Naive B cell (primary cell): Measurements from ENCODE around the gene TMEM208. TPM values are rescaled to one million over a fixed set of nuclear protein-coding genes. Genes with fewer than 3 reads are reported as not detected.

Source experiments
- ATAC-seq, 2 donors: fragments of 150-1000 bp; cut with Tn5 transposase; 2 replicates each; pipeline ENCODE4 v1.10.0; 2021; ENCODE audit warnings: low read depth in 2 of 2, mild to moderate bottlenecking in 2 of 2, moderate library complexity in 2 of 2
- DNase-seq: peaks from one replicate; pipeline ENCODE4 v3.0.0; 2022
- H3K27ac Mint-ChIP-seq, 6 donors: one replicate each; pipeline ENCODE4 v1.8.0; 2020 to 2022; ENCODE audit warnings: mild to moderate bottlenecking in 6 of 6, mixed read lengths in 6 of 6, moderate library complexity in 5 of 6, inconsistent platforms in 2 of 6
- H3K27me3 Mint-ChIP-seq, 3 donors: one replicate each; pipeline ENCODE4 v1.8.0; 2021 to 2022; ENCODE audit warnings: mixed read lengths in 3 of 3, mild to moderate bottlenecking in 1 of 3
- H3K36me3 Mint-ChIP-seq, 2 donors: one replicate each; pipeline ENCODE4 v1.8.0; 2020 to 2022; ENCODE audit warnings: mixed read lengths in 2 of 2, inconsistent platforms in 1 of 2, mild to moderate bottlenecking in 1 of 2
- H3K4me1 Mint-ChIP-seq, 3 donors: one replicate each; pipeline ENCODE4 v1.8.0; 2020 to 2022; ENCODE audit warnings: mixed read lengths in 3 of 3, inconsistent platforms in 1 of 3, mild to moderate bottlenecking in 1 of 3, moderate library complexity in 1 of 3
- H3K4me3 Mint-ChIP-seq, 8 donors: one replicate each; pipeline ENCODE4 v1.8.0; 2020 to 2022; ENCODE audit warnings: mild to moderate bottlenecking in 8 of 8, mixed read lengths in 8 of 8, moderate library complexity in 8 of 8, inconsistent platforms in 2 of 8
- H3K9me3 Mint-ChIP-seq, 7 donors: one replicate each; pipeline ENCODE4 v1.8.0; 2020 to 2022; ENCODE audit warnings: mixed read lengths in 7 of 7, mild to moderate bottlenecking in 5 of 7, inconsistent platforms in 2 of 7, moderate library complexity in 1 of 7
- polyA plus RNA-seq, 6 donors: library from polyadenylated mRNA; unstranded; fragments of 300-500 nt; fragmentation: Illumina TruSeq; gene quantifications; one replicate each; pipeline ENCODE4 v1.2.3, GENCODE V29; 2021; ENCODE audit warnings: low read depth in 6 of 6

The TMEM208 gene
- polyA plus RNA-seq, 6 donors from 2014 or later: 44.9 to 66.7 (median 55.0) TPM

- no peaks in the 10 kb centered on the region for H3K36me3 Mint-ChIP-seq
- peak overlapping the region in 3 of 6 donors; percentile 43 to 61 (median 54) for H3K27ac Mint-ChIP-seq
- H3K4me3 Mint-ChIP-seq: peak overlapping the region; percentile 87 to 99 (median 96)
- peak in 1 of 2 donors; percentile 1 for ATAC-seq
- H3K27me3 Mint-ChIP-seq: peaks cover 0 to 20% (median 19%) of the 10 kb centered on the region in 3 donors
- peaks cover 44 to 47% (median 45%) of the 10 kb centered on the region in 3 donors for H3K4me1 Mint-ChIP-seq
- H3K9me3 Mint-ChIP-seq: no peaks in the 10 kb centered on the region
- DNase-seq: no peak
Measured at GRCh38 chr16:67246756-67247191, 19.8 kb downstream of the TMEM208 start.

- H3K27me3 Mint-ChIP-seq: peaks cover 0 to 24% (median 23%) of the 10 kb centered on the region in 3 donors
- DNase-seq (peak; percentile 98), ATAC-seq (peak; percentile 74 to 78)
- H3K27ac Mint-ChIP-seq: peak within 1 kb of the TSS; percentile 63 to 98 (median 90)
- no peaks in the 10 kb centered on the region for H3K36me3 Mint-ChIP-seq
- peak within 1 kb of the TSS; percentile 87 to 99 (median 96) for H3K4me3 Mint-ChIP-seq
- H3K4me1 Mint-ChIP-seq: peaks cover 44 to 47% (median 45%) of the 10 kb centered on the region in 3 donors
- no peaks in the 10 kb centered on the region for H3K9me3 Mint-ChIP-seq
Measured at GRCh38 chr16:67247192-67248072, 20.5 kb downstream of the TMEM208 start, which contains the start of gene FHOD1. FHOD1 (minus strand) TSS chr16:67247481; CDS start chr16:67247410, 71 bp downstream.

GRCh38 chr16:67248073-67248400 lies 21.1 kb downstream of the TMEM208 start:
- Mint-ChIP-seq H3K9me3 (no peaks in the 10 kb centered on the region), H3K27me3 (peaks cover 0 to 29% (median 23%) of the 10 kb centered on the region in 3 donors), H3K36me3 (no peaks in the 10 kb centered on the region), H3K4me3 (peak overlapping the region; percentile 87 to 99 (median 96)), H3K4me1 (peaks cover 44 to 45% (median 44%) of the 10 kb centered on the region in 3 donors), H3K27ac (peak overlapping the region in 5 of 6 donors; percentile 35 to 91 (median 74))
- DNase-seq: no peak
- no peak for ATAC-seq

GRCh38 chr16:67248401-67249177 lies 21.7 kb downstream of the TMEM208 start, which contains the start of gene SLC9A5:
SLC9A5 (plus strand) TSS chr16:67248979; CDS start chr16:67249015, 36 bp downstream.
- H3K27me3 Mint-ChIP-seq: peaks cover 0 to 33% (median 23%) of the 10 kb centered on the region in 3 donors
- peak within 1 kb of the TSS; percentile 35 to 98 (median 81) for H3K27ac Mint-ChIP-seq
- no peaks in the 10 kb centered on the region for H3K36me3 Mint-ChIP-seq
- peak within 1 kb of the TSS; percentile 87 to 99 (median 96) for H3K4me3 Mint-ChIP-seq
- DNase-seq: peak; percentile 35
- H3K4me1 Mint-ChIP-seq: peaks cover 44% of the 10 kb centered on the region in 3 donors
- H3K9me3 Mint-ChIP-seq: no peaks in the 10 kb centered on the region
- no peak for ATAC-seq

- ATAC-seq (no peak), DNase-seq (no peak)
- Mint-ChIP-seq H3K9me3 (no peaks in the 10 kb centered on the region), H3K27me3 (peaks cover 0 to 33% (median 23%) of the 10 kb centered on the region in 3 donors), H3K4me1 (peaks cover 36 to 39% (median 36%) of the 10 kb centered on the region in 3 donors), H3K4me3 (peak overlapping the region; percentile 77 to 96 (median 84)), H3K36me3 (no peaks in the 10 kb centered on the region), H3K27ac (peak overlapping the region in 3 of 6 donors; percentile 59 to 91 (median 76))
Measured at GRCh38 chr16:67249178-67250044, 22.5 kb downstream of the TMEM208 start.

- Mint-ChIP-seq H3K9me3 (no peaks in the 10 kb centered on the region), H3K4me3 (peak overlapping the region in 7 of 8 donors; percentile 77 to 96 (median 84)), H3K4me1 (peaks cover 31 to 34% (median 31%) of the 10 kb centered on the region in 3 donors), H3K36me3 (no peaks in the 10 kb centered on the region), H3K27me3 (peaks cover 0 to 33% (median 23%) of the 10 kb centered on the region in 3 donors), H3K27ac (peak overlapping the region in 1 of 6 donors; percentile 2)
- no peak for ATAC-seq
- DNase-seq: no peak
Measured at GRCh38 chr16:67250045-67250327, 23.1 kb downstream of the TMEM208 start.

GRCh38 chr16:67252609-67253497 lies 25.9 kb downstream of the TMEM208 start:
- H3K27me3 Mint-ChIP-seq: peaks cover 8 to 53% (median 40%) of the 10 kb centered on the region in 3 donors
- H3K4me1 Mint-ChIP-seq: peaks cover 14 to 19% (median 17%) of the 10 kb centered on the region in 3 donors
- H3K9me3 Mint-ChIP-seq: no peaks in the 10 kb centered on the region
- H3K4me3 Mint-ChIP-seq: peak overlapping the region in 1 of 8 donors; percentile 12
- ATAC-seq (no peak), DNase-seq (no peak)
- no peak overlapping the region for H3K27ac Mint-ChIP-seq
- no peaks in the 10 kb centered on the region for H3K36me3 Mint-ChIP-seq

GRCh38 chr16:67254801-67255552 lies 28.0 kb downstream of the TMEM208 start:
- Mint-ChIP-seq H3K36me3 (no peaks in the 10 kb centered on the region), H3K4me1 (peaks cover 0 to 2% (median under 1%) of the 10 kb centered on the region in 3 donors), H3K9me3 (no peaks in the 10 kb centered on the region), H3K27ac (no peak overlapping the region), H3K4me3 (no peak overlapping the region), H3K27me3 (peaks cover 10 to 48% (median 36%) of the 10 kb centered on the region in 3 donors)
- DNase-seq: no peak
- no peak for ATAC-seq

- ATAC-seq: no peak
- no peaks in the 10 kb centered on the region for H3K9me3 Mint-ChIP-seq
- no peak overlapping the region for H3K4me3 Mint-ChIP-seq
- H3K4me1 Mint-ChIP-seq: peaks cover 0 to 4% (median 0%) of the 10 kb centered on the region in 3 donors
- H3K36me3 Mint-ChIP-seq: no peaks in the 10 kb centered on the region
- peaks cover 10 to 40% (median 28%) of the 10 kb centered on the region in 3 donors for H3K27me3 Mint-ChIP-seq
- DNase-seq: no peak
- no peak overlapping the region for H3K27ac Mint-ChIP-seq
Measured at GRCh38 chr16:67255553-67256221, 28.8 kb downstream of the TMEM208 start.

GRCh38 chr16:67256701-67257230 lies 29.8 kb downstream of the TMEM208 start:
- peaks cover 0 to 4% (median 0%) of the 10 kb centered on the region in 3 donors for H3K4me1 Mint-ChIP-seq

More at GRCh38 chr16:67256701-67257230, 29.8 kb downstream of the TMEM208 start:
- Mint-ChIP-seq H3K4me3 (no peak overlapping the region), H3K36me3 (no peaks in the 10 kb centered on the region), H3K27me3 (peaks cover 10 to 36% (median 24%) of the 10 kb centered on the region in 3 donors), H3K9me3 (no peaks in the 10 kb centered on the region), H3K27ac (peak overlapping the region in 1 of 6 donors; percentile 4)
- DNase-seq (no peak), ATAC-seq (no peak)
